M059J (cell line): ENCODE results near the gene WIZ. TPM values are rescaled to one million over a fixed set of nuclear protein-coding genes. Genes with fewer than 3 reads are reported as not detected.
"Not testable (repeated sequence)": the region's sequence is repeated elsewhere in the genome, so short reads cannot be mapped to it uniquely, and the experiment has no call there.

Source experiments
- DNase-seq: peaks from one replicate; pipeline ENCODE4 v3.0.0-alpha.2; 2012; ENCODE audit warnings: low read depth
- total RNA-seq: library from RNA; depleted of rRNA; stranded (reverse); fragments of >200 nt; shearing (Covaris generic); gene quantifications from 2 replicates; pipeline ENCODE4 v1.2.3, GENCODE V29; 2014; rRNA removed

The WIZ gene
- total RNA-seq: 7.2 and 16.9 TPM in 2 replicates

GRCh38 chr19:15449620-15450527 is at the start of gene WIZ:
Gene WIZ, minus strand, starts transcription at chr19:15449956. Its CDS starts 1,649 bp downstream, at chr19:15448307.
- peak; percentile 70 for DNase-seq

- DNase-seq: peak; percentile 29
These were observed 49.2 kb upstream of the WIZ start for GRCh38 chr19:15498910-15499309.

GRCh38 chr19:15498156-15498858 is 48.6 kb upstream of the WIZ start:
- no peak for DNase-seq

GRCh38 chr19:15495151-15495550 is 45.4 kb upstream of the WIZ start:
- DNase-seq: no peak

GRCh38 chr19:15488489-15489226 is 38.9 kb upstream of the WIZ start:
- no peak for DNase-seq

- no peak for DNase-seq
These were observed 37.3 kb upstream of the WIZ start for GRCh38 chr19:15487038-15487437.

- not testable (repeated sequence) for DNase-seq
These were observed 36.0 kb upstream of the WIZ start for GRCh38 chr19:15485768-15486167.

GRCh38 chr19:15480996-15481395 is 31.2 kb upstream of the WIZ start:
- not testable (repeated sequence) for DNase-seq

- DNase-seq: peak; percentile 26
These were observed 29.9 kb upstream of the WIZ start, which contains the start of gene PGLYRP2 for GRCh38 chr19:15479391-15480345. Gene PGLYRP2, minus strand, starts transcription at chr19:15479501. Its CDS starts 130 bp downstream, at chr19:15479371.

- no peak for DNase-seq
These were observed 26.6 kb upstream of the WIZ start for GRCh38 chr19:15476325-15476724.

GRCh38 chr19:15475611-15476010 is 25.9 kb upstream of the WIZ start:
- DNase-seq: no peak

GRCh38 chr19:15475169-15475568 is 25.4 kb upstream of the WIZ start:
- no peak for DNase-seq

GRCh38 chr19:15473821-15474220 is 24.1 kb upstream of the WIZ start:
- not testable (repeated sequence) for DNase-seq

- no peak for DNase-seq
These were observed 21.9 kb upstream of the WIZ start for GRCh38 chr19:15471639-15472101.

- DNase-seq: no peak
These were observed 19.9 kb upstream of the WIZ start for GRCh38 chr19:15469513-15470297.

- no peak for DNase-seq
These were observed 19.1 kb upstream of the WIZ start for GRCh38 chr19:15468675-15469512.

GRCh38 chr19:15467734-15468214 is 18.0 kb upstream of the WIZ start:
- no peak for DNase-seq

- peak; percentile 72 for DNase-seq
These were observed 17.3 kb upstream of the WIZ start for GRCh38 chr19:15466851-15467733.
